ENCODE data around the gene NAPSA. TPM values are rescaled to one million over a fixed set of nuclear protein-coding genes. Genes with fewer than 3 reads are reported as not detected.

The NAPSA gene
- 0.71 and 1.1 TPM in 2 replicates for total RNA-seq (2021; fragmentation: NEBNext Ultra II Directional; extraction: Animal tissue kit (Norgen Biotek cat#: 25700))
- polyA plus RNA-seq (2011; rRNA removed), result 0.73 and 0.93 TPM in 2 replicates
- polyA plus RNA-seq (2011; cell fraction: cytosol; rRNA removed), result 0.89 TPM
- polyA plus RNA-seq (2011; cell fraction: nucleus; rRNA removed), result 3.3 TPM
- polyA plus RNA-seq (2012, experiment 1 of 2), result 0.40 to 1.0 TPM (median 0.84 TPM) in 4 replicates
- polyA plus RNA-seq (2012, experiment 2 of 2), result 0.72 TPM
- polyA plus RNA-seq (2013, experiment 1 of 2), result 0.71 TPM
- polyA plus RNA-seq (2013, experiment 2 of 2), result 0.63 TPM
- polyA minus RNA-seq (2011; rRNA and poly(A)+ RNA removed), result 0.15 and 0.35 TPM in 2 replicates
- 0.73 TPM for polyA minus RNA-seq (2011; cell fraction: cytosol; rRNA and poly(A)+ RNA removed)
- polyA minus RNA-seq (2011; cell fraction: nucleus; rRNA and poly(A)+ RNA removed), result 1.00 TPM
- long read RNA-seq, experiment 1, result 0 reads
- long read RNA-seq, experiment 2, partial matches to known transcripts, result 0 of 1 reads
- long read RNA-seq, experiment 2, other reads (novel, unspliced or antisense), result 1 of 1 reads

DNA sequence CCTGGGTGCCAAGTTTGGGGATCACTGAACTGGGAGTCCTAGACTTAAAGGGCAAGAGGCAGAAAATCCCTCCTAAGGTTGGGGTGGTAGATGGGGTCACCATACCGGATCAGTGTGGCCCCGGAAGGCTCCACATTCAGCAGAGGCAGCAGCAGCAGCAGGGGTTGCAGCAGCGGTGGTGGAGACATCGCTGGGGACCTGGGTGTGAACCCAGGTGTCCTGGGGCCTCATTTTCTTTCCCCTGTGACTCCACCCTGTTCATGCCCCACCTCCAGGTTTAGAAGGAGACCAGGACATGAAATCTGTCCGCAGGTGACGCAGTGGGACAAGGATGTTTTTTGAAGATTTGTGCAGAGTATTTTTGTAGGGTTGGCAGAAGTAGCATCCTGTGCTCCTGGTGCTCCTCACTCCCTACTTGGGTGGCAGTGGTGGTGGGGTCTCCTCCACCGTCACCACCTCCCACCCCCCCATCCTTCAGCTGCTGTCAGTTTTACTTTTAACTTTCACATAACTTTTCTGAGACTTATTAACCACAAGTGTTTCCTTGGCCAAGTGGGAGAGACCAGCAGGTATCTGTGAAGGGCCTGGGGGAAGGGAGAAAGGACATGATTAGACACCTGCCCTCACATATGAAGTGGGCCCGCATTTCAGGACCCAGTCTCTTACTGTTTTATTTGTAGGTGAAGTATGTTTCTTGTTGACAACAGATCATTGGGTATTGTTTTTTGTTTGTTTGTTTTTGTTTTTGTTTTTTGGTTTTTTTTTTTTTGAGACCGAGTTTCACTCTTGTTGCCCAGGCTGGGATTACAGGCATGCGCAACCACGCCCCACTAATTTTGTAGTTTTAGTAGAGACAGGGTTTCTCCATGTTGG lies at the start of gene NAPSA:
Gene NAPSA, minus strand, starts transcription at position 206 of the 873 bp plus-strand sequence. Its CDS starts 18 bp downstream, at position 188.
- no peak within 1 kb of the TSS for H2AK5ac ChIP-seq (ENCODE audit: low read depth, low read length)
- no peak within 1 kb of the TSS for H2AFZ ChIP-seq (ENCODE audit: low read length)
- no peak within 1 kb of the TSS for H2BK5ac ChIP-seq (ENCODE audit: low read depth, low read length)
- H4K91ac ChIP-seq (replicated peaks; ENCODE audit: insufficient read length, low read length), result no peak within 1 kb of the TSS
- FAIRE-seq (no peak), DNase-seq (ENCODE audit: low read depth in 1 of 2, low spot score in 2 of 2) (no peak)
- H2BK120ac ChIP-seq (replicated peaks; ENCODE audit: low read depth, low read length), result no peak within 1 kb of the TSS
- H3K79me1 ChIP-seq (ENCODE audit: low read depth, low read length), result no peaks in the 10 kb centered on the region
- no peak within 1 kb of the TSS for H2BK20ac ChIP-seq (ENCODE audit: low read length)
- WGBS, 2 experiments (ENCODE audit: extremely low coverage in 1 of 2, insufficient coverage in 1 of 2, insufficient read length in 1 of 2, insufficient replicate concordance in 2 of 2, low coverage in 1 of 2, low lambda C conversion rate in 2 of 2, missing lambda C conversion rate in 1 of 2), result 85% methylated on average over 8 of the region's 11 CpGs; no CpG with 5 or more reads in 1 of the 2 experiments
- H3K4me2 ChIP-seq (ENCODE audit: insufficient read depth in 1 of 2, low read depth in 2 of 2, low read length in 2 of 2), result no peak within 1 kb of the TSS
- ChIA-PET POLR2A (ENCODE audit: partially characterized antibody) (interaction anchor here (0.7 to 2.0 kb wide), 3 partner anchors 10 to 28 kb away, joined by 3 to 6 read pairs (median 4); partner anchors contain the start of genes NR1H2 and POLD1), CTCF (ENCODE audit: partially characterized antibody) (interaction anchor here (0.9 to 3.9 kb wide), 5 partner anchors 9 to 95 kb away, joined by 3 to 18 read pairs (median 3); no protein-coding TSS in a partner anchor)
- no peaks in the 10 kb centered on the region for H3K9me3 ChIP-seq (ENCODE audit: insufficient read depth in 2 of 2, low read depth in 1 of 2, low read length in 1 of 2)
- no peak within 1 kb of the TSS for H2BK12ac ChIP-seq (ENCODE audit: low read depth, low read length)
- no peaks in the 10 kb centered on the region for H3K79me2 ChIP-seq (ENCODE audit: control insufficient read depth in 1 of 2, insufficient read depth in 2 of 2, low read length in 2 of 2)
- H3K56ac ChIP-seq (replicated peaks; ENCODE audit: insufficient read length, low read depth, low read length), result no peak within 1 kb of the TSS
- H4K8ac ChIP-seq (ENCODE audit: extremely low read depth, insufficient read depth, low read length), result no peak within 1 kb of the TSS
- H3K23ac ChIP-seq (ENCODE audit: insufficient read length), result no peak within 1 kb of the TSS
- H3K14ac ChIP-seq (ENCODE audit: insufficient read length), result no peak within 1 kb of the TSS
- H3K23me2 ChIP-seq (ENCODE audit: low read depth, low read length), result peaks cover 5% of the 10 kb centered on the region; the same call in 1 of the 2 replicates
- H3K9ac ChIP-seq (replicated peaks in 1 of 4; ENCODE audit: extremely low read depth in 1 of 4, low read depth in 3 of 4, low read length in 3 of 4), result no peak within 1 kb of the TSS
- no peak within 1 kb of the TSS for H3K18ac ChIP-seq (ENCODE audit: extremely low read depth, low read length)
- H3K4me3 ChIP-seq (ENCODE audit: extremely low read depth in 1 of 4, insufficient read depth in 2 of 4, low read depth in 3 of 4, low read length in 4 of 4), result no peak within 1 kb of the TSS
- H3K27ac ChIP-seq (ENCODE audit: low read depth, low read length), result no peak within 1 kb of the TSS
- H4K20me1 ChIP-seq (replicated peaks in 1 of 2; ENCODE audit: control insufficient read depth in 1 of 2, insufficient read depth in 2 of 2, low read length in 2 of 2), result no peaks in the 10 kb centered on the region
- H3K4ac ChIP-seq (replicated peaks; ENCODE audit: insufficient read length, low read depth, low read length), result no peak within 1 kb of the TSS
- H3K4me1 ChIP-seq (replicated peaks in 1 of 4; ENCODE audit: control insufficient read depth in 3 of 4, insufficient read depth in 4 of 4, low read length in 3 of 4), result peaks cover 0 to 2% (median 0%) of the 10 kb centered on the region in 4 experiments; a peak in 2 of 7 replicates
- no peak within 1 kb of the TSS for H2BK15ac ChIP-seq (ENCODE audit: low read length)
- no peaks in the 10 kb centered on the region for H3K36me3 ChIP-seq (ENCODE audit: control insufficient read depth in 2 of 4, insufficient read depth in 4 of 4, low read length in 3 of 4)
- H3K27me3 ChIP-seq (replicated peaks in 1 of 4; ENCODE audit: control insufficient read depth in 3 of 4, extremely low read depth in 1 of 4, insufficient read depth in 3 of 4, low read length in 3 of 4), result peaks cover 0 to 4% (median 0%) of the 10 kb centered on the region in 4 experiments; a peak in 1 of 7 replicates
- no peak within 1 kb of the TSS for H4K5ac ChIP-seq (ENCODE audit: insufficient read length, low read depth, low read length)
- no peak for TF ChIP-seq RNF2 (IDR thresholded peaks at IDR 0.05; ENCODE audit: borderline replicate concordance, low read depth, low read length, missing control alignments, poor library complexity, severe bottlenecking)
- TF ChIP-seq KDM5A (IDR thresholded peaks at IDR 0.05; ENCODE audit: low read length), result no peak
- no peak for TF ChIP-seq RFX5 (IDR thresholded peaks at IDR 0.05; ENCODE audit: borderline replicate concordance, low read depth, low read length)
- TF ChIP-seq POU5F1 (IDR thresholded peaks at IDR 0.05; ENCODE audit: low read depth, low read length), result no peak
- TF ChIP-seq HDAC2 (IDR thresholded peaks at IDR 0.05; ENCODE audit: borderline replicate concordance in 1 of 2, low read depth in 2 of 2, low read length in 2 of 2), result no peak
- no peak for TF ChIP-seq JUN (IDR thresholded peaks at IDR 0.05; ENCODE audit: low read depth, low read length)
- TF ChIP-seq SIN3A (conservative IDR thresholded peaks at IDR 0.05 in 1 of 2, IDR thresholded peaks at IDR 0.05 in 1 of 2; ENCODE audit: low read depth in 1 of 2, low read length in 2 of 2), result no peak

All from H1 (cell line).